Effector CD8-positive, alpha-beta T cell (primary cell): ENCODE data around the gene ZMYND19.
"Not testable (repeated sequence)": the region's sequence is repeated elsewhere in the genome, so short reads cannot be mapped to it uniquely, and the experiment has no call there.

Experiments used
- DNase-seq: peaks from one replicate; lab custom pipeline; 2025; lab: John Stamatoyannopoulos, UW

Gene ZMYND19

DNA sequence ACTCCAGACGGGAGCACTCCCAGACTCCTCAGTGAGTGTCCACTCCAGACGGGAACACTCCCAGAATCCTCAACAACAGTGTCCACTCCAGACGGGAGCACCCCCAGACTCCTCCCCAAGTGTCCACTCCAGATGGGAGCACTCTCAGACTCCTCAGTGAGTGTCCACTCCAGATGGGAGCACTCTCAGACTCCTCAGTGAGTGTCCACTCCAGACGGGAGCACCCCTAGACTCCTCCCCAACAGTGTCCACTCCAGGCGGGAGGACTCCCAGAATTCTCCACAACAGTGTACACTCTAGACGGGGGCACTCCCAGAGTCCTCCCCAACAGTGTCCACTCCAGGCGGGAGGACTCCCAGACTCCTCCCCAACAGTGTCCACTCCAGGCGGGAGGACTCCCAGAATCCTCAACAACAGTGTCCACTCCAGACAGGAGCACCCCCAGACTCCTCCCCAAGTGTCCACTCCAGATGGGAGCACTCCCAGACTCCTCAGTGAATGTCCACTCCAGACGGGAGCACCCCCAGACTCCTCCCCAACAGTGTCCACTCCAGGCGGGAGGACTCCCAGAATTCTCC, 57.3 kb downstream of the ZMYND19 start:
- DNase-seq: not testable (repeated sequence)
